ENCODE data around the gene POLRMT. TPM values are rescaled to one million over a fixed set of nuclear protein-coding genes. Genes with fewer than 3 reads are reported as not detected.
"Not testable (repeated sequence)": the region's sequence is repeated elsewhere in the genome, so short reads cannot be mapped to it uniquely, and the experiment has no call there.

The POLRMT gene
- total RNA-seq, 1 donor from 2014 or later: 28.1 TPM

DNA sequence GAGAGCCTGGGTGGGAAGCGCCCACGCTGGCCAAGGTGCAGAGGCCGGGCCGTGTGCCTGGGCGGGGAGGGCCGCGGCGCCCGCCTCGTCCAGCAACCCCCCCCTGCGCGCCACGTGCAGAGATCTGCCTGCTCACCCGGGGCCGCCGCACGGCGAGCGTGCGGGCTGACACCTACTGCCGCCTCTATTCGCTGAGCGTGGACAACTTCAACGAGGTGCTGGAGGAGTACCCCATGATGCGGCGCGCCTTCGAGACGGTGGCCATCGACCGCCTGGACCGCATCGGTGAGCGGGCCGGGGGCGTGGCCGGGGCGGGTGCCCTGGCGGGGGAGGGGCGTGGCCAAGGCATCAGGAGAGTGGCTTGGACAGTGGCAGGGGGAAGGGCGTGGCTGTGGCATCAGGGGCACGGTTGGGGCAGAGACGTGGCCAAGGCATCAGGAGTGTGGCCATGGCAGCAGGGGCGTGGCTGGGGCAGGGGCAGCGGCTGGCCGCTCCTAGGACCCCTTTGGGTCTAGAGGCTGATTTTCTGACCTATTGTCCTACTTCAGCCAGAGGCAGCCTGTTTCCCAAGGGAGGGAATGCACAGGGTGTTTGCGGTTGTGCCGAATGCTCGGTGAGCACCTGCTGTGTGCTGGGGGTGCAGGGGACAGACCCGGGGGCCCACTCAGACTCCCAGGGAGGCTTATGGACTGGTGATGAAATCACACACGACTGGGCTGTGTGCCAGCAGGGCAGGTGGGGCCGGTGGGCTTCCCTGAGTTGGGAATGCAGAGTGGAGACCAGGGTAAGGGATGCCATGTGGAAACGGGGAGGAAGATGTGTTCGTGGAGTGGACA lies 19.4 kb downstream of the POLRMT start:
- DNase-seq (ENCODE audit: low read depth, low spot score): no peak

DNA sequence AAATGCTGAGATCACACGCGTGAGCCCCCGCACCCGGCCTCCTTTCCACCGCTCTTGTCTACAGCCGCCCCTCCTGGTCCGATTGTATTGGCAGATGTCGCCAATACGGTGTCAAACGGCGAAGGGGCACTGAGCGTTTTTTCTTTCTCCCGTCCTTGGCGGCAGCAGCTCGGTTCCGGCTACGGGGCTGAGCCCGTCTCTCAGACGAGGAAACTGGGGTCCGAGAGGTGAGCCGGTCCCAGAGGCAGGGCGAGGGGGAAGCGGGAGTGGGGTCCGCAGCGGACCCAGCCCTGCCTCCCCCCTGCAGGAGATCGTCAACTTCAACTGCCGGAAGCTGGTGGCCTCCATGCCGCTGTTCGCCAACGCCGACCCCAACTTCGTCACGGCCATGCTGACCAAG lies 20.4 kb downstream of the POLRMT start:
- DNase-seq (ENCODE audit: low read depth, low spot score): no peak

DNA sequence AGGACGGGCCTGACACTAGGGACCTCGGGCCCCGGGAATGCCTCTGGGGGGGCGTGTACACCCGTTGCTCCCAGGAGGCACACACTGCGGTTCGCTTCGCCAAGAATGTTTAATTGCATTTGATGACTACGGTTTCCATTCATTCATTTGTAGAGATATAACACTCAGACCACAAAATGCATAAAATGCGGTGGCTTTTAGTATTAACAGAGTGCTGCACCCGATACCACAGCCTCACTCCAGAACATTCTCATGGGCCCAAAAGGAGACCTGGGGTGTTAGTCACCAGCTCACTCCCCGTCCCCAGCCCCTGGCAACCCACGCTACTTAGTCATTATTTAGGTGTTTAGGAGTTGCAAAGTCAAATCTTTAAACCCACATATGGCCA lies 21.9 kb downstream of the POLRMT start:
- DNase-seq (ENCODE audit: low read depth, low spot score): no peak

DNA sequence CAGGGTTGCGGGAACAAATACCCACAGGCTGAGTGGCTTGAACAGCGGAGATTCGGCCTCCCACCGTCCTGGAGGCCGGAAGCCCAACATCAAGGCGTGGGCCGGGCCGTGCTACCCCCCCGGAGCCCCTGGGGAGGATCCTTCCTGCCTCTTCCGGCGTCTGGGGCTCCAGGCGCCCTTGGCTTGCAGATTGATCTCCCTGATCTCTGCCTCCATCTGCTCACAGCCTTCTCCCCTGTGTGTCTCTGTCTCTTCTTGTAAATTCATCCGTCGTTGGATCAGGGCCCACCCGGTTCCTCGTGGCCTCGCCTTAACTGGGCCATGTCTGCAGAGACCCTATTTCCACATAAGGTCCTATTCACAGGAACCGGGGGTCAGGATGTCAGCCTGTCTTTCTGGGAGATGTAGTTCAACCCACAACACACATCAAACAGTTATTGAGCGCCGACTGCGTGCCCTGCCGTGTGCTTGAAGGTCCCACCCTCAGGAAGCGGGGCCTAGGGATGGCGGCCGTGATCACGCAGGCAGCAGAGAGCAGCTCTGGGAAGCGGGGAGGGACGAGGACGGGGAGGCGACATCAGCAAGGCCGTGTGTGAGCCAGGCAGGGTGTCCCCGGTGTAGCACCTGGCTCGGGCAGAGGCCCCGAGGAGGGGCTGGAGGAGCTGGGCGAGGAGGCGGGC lies 22.4 kb downstream of the POLRMT start:
- DNase-seq (ENCODE audit: low read depth, low spot score): no peak

DNA sequence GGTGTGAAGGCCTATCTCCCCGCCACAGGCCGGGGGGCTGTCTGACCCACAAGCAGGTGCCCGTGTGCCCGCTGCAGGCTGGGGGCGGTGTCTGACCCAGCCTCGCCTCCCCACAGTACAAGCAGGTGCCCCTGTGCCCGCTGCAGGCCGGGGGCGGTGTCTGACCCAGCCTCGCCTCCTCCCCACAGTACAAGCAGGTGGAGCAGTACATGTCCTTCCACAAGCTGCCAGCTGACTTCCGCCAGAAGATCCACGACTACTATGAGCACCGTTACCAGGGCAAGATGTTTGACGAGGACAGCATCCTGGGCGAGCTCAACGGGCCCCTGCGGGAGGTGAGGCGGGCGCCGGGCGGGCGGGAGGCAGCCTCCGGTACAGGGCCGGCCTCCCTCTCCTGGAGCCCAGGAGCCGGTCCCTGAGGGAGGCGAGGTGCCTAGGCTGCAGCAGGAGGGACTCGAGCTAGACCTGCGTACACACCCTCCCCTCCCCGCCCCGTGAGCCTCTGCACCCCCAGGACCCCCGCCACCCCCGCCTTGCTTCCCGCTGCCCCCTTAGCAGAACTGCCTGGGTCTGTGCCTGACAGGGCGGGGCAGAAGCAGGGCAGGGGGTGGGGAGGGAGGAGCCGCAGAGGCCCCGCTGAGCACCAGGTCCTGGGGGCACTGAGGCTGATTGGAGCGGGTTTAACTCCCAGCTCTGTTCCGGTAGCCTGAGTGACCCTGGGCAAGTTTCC lies 23.1 kb downstream of the POLRMT start:
- no peak for DNase-seq (ENCODE audit: low read depth, low spot score)

DNA sequence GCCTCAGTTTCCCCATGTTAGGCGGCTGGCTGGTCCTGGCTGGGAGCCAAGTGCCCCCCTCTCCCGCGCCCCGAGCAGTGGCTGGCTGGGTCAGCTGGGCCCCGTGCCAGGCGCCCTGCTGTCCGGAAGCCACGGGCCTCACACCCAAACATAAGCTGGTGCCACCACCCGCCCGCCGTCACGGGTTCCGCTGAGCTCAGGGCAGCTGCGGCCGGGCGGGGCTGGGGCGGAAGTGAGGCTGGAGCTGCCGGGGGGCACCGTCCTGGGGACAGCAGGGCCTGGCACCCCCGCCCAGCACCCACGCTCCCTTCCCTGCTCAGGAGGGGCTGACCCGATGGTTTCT lies 24.4 kb downstream of the POLRMT start:
- no peak for DNase-seq (ENCODE audit: low read depth, low spot score)

DNA sequence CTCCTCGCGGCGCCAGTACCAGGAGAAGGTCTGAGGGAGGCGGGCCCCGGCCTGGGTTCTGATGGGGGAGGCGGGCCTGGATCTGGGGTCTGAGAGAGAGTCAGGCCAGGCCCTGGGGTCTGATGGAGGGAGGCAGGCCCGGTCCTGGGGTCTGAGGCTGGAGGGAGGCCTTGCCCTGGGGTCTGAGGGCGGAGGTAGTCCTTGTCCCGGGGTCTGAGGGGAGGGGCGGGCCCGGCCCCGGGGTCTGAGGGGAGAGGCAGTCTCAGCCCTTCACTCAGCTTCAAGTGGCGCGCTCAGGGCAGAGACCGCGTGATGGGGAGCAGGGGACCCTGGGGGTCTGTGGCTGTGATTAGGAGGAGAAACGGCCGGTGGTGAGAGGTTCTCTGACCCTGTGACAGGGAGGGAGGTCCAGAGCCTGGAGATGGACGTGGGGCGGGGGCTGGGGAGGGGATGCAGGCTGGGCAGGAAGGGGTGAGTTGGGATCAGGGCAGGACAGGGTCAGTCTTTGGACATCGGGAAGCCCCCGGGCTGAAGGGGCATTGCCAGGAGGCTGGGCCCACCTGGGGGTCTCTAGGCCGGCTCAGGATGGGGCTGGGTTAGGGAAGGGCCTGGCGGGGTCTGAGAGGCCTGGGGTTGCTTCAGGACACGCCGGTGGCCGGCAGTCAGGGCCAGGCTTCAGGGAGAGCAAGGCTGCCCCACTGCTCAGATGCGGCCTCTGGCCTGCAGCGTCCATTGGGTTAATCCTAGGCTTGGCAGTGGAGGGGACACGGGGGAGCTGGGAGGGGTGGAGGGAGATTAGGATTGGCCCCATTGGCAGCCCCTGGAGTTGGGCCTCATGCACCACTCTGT lies 25.0 kb downstream of the POLRMT start:
- no peak for DNase-seq (ENCODE audit: low read depth, low spot score)

DNA sequence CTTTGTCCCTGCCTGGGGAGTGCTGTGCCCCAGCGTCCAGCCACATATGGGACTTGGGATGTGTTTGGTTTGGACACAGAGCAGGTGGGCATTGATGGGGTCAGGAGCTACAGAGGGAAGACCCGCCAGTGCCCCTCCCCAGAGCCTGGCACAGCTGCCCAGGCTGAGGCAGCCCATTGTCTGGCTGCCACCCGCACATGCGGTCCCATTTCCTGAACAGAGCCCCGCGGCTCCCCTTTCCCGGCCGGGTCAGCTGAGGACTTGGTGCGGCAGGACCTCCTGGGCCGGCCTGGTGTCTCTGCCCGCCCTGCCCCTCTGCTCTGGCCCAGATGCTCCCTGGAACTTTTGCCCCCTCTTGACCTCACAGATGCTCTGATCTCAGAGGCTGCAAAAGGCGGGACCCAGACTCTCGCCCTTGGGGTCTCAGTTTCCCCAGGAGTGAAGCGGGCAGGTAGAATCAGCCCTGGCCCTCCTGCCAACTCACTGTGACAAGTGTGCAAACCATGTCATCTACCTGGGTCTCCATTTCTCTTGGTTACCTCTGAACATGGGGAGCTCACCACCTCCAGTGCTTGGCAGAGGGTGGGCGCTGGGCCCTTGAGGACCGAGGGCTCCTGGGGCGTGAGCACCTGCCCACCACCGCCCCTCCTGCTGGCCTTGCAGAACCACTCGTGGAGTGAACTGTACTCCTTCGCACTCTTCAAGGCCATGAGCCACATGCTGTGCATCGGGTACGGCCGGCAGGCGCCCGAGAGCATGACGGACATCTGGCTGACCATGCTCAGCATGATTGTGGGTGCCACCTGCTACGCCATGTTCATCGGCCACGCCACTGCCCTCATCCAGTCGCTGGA lies 25.8 kb downstream of the POLRMT start:
- no peak for DNase-seq (ENCODE audit: low read depth, low spot score)

DNA sequence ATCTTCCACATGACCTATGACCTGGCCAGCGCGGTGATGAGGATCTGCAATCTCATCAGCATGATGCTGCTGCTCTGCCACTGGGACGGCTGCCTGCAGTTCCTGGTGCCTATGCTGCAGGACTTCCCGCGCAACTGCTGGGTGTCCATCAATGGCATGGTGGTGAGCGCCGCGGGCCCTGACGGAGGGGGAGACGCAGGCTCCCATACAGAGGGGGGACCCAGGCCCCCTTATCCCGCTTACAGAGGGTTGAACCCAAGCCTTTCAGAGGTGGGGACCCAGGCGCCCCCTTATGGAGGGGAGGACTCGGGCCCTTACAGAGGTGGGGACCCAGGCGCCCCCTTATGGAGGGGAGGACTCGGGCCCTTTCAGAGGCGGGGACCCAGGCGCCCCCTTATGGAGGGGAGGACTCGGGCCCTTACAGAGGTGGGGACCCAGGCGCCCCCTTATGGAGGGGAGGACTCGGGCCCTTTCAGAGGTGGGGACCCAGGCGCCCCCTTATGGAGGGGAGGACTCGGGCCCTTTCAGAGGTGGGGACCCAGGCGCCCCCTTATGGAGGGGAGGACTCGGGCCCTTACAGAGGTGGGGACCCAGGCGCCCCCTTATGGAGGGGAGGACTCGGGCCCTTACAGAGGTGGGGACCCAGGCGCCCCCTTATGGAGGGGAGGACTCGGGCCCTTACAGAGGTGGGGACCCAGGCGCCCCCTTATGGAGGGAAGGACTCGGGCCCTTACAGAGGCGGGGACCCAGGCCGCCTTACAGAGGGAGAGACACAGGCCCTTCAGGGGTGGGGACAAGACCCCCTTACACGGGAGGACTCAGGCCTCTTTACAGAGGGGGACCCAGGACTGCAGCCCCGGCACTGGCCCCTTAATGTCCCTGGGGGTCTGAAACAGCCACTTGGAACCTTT lies 28.0 kb downstream of the POLRMT start:
- DNase-seq (ENCODE audit: low read depth, low spot score): not testable (repeated sequence)

DNA sequence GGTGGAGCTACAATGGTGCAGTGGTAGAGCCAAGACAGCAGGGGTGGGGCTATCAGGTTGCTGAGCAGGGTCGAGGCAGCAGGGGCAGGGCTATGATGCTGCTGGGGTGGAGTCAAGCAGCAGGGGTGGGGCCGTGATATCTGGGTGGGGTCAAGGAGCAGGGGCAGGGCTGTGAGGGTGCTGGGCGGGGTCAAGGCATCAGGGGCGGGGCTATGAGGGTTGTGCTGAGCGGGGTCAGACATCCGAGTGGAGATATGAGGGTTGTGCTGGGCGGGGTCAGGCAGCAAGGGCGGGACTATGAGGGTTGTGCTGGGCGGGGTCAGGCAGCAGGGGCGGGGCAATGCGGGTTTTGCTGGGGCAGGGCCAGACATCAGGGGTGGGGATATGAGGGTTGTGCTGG lies 29.0 kb downstream of the POLRMT start:
- no peak for DNase-seq (ENCODE audit: low read depth, low spot score)

DNA sequence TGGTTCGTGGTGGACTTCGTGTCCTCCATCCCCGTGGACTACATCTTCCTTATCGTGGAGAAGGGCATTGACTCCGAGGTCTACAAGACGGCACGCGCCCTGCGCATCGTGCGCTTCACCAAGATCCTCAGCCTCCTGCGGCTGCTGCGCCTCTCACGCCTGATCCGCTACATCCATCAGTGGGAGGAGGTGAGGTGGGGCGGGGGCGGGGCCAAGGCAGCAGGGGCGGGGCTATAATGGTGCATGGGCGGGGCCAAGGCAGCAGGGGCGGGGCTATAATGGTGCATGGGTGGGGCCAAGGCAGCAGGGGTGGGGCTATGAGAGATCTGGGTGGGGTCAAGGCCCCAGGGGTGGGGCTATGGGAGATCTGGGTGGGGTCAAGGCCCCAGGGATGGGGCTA lies 29.6 kb downstream of the POLRMT start:
- DNase-seq (ENCODE audit: low read depth, low spot score): not testable (repeated sequence)

DNA sequence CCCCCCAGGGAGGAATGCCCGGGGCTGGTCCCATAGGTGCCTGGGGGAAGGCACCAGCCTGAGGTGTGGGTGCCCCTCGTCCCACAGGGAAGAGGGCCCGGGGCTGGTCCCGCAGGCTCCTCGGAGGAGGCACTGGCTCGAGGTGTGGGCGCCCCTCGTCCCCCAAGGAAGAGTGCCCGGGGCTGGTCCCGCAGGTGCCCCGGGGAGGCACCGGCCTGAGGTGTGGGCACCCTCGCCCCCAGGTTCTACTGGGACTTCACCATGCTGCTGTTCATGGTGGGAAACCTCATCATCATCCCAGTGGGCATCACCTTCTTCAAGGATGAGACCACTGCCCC lies 30.1 kb downstream of the POLRMT start:
- not testable (repeated sequence) for DNase-seq (ENCODE audit: low read depth, low spot score)

DNA sequence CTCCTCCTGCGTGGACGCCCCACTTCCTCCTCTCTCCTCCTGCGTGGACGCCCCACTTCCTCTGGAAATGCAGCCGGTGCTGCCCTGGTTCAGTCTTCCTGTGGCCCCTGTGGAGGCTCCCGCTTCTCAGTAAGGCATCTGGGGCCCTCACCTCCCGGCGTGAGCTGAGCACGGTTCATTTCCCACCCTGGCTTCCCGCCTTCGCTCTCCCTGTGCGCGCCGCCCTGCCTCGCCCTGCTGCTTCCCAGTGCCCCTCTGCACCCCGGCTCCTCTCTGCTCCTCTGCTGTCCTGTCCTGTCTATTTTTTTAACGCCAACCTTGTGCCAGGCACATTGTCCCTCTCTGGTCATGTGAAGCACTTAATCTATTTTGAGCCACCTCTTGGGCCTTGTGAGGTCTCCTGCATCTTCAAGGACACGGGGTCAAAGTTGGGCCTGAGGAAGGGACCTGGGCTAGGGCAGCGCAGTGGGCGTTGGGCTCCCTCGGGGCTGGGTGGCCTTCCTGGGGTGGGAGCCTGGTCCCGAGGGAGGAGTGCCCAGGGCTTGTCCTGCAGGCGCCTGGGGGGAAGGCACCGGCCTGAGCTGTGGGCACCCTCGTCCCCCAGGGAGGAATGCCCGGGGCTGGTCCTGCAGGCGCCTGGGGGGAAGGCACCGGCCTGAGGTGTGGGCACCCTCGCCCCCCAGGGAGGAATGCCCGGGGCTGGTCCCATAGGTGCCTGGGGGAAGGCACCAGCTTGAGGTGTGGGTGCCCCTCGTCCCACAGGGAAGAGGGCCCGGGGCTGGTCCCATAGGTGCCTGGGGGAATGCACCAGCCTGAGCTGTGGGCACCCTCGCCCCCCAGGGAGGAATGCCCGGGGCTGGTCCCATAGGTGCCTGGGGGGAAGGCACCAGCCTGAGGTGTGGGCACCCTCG lies 30.7 kb downstream of the POLRMT start:
- no peak for DNase-seq (ENCODE audit: low read depth, low spot score)

DNA sequence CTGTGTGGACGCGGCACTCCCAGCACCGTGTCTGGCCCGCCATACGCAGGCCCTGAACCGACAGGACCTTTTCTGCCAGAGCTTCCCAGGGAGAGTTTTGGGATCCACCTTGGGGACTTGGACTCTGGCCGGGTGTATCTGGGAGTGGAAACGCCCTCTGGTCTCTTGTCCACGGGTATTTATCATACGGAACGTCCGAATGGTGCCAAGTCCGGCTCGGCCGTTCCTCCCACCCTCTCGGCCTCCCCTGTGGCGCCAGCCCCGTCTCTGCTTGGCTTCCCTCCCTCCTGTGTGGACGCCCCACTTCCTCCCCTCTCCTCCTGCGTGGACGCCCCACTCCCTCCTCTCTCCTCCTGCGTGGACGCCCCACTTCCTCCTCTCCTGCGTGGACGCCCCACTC lies 31.5 kb downstream of the POLRMT start:
- no peak for DNase-seq (ENCODE audit: low read depth, low spot score)

DNA sequence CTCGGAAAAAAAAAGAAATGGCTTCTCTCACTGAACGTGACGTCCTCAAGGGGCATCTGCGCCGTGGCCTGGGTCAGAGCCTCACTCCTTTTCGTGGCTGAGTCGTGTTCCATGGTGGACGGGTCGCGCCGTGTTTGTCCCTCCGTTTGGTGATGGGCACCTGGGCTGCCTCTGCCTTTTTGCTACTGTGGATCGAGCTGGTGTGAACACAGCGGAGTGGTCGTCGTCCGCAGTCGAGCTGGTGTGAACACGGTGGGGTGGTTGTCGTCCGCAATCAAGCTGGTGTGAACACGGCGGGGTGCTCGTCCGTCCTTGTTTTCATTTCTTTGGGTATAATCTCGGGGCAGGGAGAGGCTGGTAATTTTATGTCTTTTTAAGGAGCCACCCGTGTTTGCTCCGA lies 32.0 kb downstream of the POLRMT start:
- DNase-seq (ENCODE audit: low read depth, low spot score): no peak

DNA sequence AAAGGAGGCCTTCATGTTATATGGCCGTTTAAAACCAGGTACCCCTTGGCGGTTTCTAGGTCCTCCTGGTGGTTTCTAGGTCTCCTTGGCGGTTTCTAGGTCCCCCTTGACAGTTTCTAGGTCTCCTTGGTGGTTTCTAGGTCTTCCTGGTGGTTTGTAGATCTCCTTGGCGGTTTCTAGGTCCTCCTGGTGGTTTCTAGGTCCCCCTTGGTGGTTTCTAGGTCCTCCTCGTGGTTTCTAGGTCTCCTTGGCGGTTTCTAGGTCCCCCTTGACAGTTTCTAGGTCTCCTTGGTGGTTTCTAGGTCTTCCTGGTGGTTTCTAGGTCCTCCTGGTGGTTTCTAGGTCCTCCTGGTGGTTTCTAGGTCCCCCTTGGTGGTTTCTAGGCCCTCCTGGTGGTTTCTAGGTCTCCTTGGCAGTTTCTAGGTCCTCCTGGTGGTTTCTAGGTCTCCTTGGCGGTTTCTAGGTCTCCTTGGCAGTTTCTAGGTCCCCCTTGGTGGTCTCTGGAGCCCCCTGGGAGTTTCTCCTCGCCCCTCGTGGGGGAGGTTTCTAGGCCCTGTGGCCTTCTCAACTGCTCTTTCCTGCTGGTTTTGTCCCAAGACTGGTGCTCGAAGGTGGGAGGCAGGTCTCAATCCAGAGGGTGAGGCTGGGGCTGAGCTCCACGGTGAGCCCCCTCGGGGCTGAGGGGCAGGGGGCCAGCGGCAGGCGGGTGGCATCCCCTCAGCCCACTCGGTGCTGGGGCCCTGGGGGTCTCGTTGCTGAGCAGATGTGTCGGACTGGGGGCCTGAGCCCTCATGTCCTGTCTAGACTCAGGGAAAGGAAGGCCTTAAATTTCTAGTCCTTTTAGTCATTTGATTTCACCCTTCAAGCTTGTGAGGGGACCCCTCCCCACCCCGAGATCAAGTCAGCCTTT lies 35.7 kb downstream of the POLRMT start:
- DNase-seq (ENCODE audit: low read depth, low spot score): no peak

DNA sequence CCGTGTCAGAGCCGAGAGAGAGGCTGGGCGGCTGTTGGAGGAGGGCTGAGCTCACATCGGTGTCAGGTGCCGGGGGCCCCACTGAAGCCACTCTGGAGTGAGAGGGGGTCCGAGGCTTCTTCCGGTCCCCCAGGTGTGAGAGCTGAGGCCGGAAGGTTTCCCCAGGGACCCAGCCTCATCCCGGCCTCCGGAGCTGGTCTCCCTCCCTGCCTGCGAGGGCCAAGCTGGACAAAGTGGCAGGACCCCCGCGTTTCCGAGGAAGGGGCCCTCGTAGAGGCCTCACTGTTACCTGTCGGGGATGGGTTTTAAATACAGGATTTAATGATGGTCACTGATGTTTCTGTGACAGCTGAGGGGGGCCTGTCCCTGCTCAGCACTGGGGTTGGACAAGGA lies 37.1 kb downstream of the POLRMT start:
- DNase-seq (ENCODE audit: low read depth, low spot score): no peak

Data from pulmonary artery endothelial cell (primary cell).